SKM-1 (cell line): ENCODE results near the gene HIVEP3.

Experiments
- DNase-seq: peaks from one replicate; lab custom pipeline; 2025; ENCODE audit not compliant: unreplicated experiment; lab: John Stamatoyannopoulos, UW

The HIVEP3 gene

DNA sequence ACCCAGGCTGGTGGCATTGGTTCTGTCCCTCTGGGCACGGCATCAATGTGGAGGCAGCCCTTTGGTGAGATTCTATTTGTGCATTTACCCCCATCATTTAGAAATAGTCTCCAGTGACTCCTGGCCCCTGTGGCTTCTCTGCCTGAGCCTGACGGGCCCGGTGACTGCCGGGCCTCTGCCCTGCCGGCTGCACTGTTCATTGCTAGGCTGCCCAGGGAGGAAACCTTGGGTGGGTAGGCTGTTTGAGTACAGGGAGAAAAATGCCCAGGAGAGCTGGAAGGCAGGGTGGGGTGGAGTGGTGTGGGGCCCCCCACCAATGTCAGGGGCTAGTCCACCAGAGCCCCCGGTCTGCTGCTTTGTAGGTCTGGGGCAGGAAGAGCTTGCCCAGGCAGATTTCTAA, 410.9 kb downstream of the HIVEP3 start:
- no peak for DNase-seq

DNA sequence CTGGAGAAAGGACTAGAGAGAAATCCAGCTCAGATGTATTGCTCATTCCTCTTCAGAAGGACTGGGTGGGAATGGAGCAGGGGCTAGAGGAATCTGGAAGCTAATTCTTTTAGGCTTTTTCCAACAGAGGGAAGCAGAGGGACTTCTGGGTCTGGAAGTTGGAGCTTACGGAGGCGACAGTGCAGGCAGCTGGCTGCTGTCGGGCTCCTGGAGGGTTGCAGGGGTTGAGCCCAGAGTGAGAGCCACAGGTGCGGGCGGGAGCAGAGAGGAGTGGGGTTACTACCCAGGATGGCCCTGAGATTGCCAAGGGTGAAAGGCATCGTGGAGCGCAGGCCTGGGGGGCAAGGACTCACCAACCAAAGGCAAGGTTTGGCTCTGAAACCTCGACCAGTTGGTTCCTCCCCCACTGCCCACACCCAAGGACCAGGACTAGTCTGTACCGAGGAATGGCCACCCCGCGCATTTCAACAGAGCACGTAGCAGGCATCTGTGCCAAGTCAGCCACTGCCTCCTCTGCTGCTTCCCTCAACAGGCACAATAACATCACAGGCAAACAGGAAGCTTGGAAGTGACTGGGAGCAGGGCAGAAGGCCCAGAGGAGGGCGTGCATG, 411.5 kb downstream of the HIVEP3 start:
- no peak for DNase-seq

DNA sequence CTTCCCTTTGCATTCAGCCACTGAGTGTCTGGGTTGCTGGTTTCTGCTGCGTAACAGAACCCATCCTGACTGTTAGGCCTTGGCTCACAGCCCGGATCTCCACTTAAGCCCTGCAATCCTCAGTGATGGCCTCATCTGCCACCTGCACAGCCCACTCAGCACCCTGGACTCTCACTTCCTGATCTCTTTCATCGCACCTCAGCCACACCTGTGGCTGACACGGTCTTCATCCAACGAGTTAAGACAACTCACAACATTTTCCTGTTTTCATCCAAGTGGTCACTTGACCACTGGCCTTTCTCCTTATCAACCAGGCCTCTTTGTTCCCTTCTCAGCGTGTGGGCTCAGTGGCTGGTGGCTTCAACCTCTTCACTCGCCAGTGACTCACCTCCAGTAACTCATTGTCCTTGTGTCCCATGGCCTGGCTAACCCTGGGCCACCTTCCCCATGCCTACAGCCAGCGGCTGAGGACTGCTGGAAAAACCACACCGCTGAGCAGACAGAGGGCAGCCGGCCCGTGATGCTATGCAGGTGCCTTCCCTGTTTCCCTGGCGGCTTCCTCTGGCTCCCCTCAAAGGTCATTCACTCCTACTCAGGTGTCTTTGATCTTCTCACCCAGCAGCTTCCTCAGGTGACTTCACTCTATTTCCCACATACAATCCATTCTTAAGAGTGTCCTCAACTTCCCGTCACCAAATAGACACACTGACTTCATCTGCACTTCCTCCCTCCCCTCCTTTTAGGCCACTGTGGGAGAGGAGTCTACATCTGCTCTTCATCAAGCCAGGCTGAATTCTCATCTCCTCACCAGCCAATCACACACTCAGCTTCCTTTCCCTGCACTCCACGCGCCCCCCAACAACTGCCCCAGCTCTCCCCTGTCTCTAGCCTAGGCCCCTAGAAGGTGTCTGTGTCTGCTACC, 414.3 kb downstream of the HIVEP3 start:
- DNase-seq = no peak

DNA sequence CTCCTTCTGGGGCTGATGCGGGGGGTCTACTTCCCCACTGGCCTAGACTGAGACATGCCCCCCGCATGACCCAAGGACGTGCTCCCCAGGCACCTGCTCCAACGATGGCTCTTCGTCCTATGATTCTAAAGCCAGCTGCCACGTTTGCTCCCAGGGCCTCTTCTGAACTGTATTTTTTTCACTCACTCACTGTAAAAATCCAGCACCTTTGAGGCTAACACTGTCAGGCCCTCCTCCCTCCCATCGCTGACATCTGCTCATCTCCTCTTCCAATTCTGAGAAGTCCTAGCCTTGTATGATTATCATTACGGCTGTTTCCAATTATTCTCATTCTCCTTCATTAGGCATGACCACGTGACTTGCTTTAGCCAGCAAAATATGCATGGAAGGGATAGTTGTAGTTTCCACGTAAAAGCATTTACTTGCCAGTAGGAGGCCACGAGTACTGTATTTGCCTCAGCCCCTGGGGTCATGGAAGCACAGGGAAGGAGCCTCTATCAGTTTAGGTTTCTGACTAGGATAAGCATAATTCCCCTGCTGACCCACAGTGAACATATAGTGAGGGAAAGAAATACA, 415.1 kb downstream of the HIVEP3 start:
- DNase-seq = no peak

DNA sequence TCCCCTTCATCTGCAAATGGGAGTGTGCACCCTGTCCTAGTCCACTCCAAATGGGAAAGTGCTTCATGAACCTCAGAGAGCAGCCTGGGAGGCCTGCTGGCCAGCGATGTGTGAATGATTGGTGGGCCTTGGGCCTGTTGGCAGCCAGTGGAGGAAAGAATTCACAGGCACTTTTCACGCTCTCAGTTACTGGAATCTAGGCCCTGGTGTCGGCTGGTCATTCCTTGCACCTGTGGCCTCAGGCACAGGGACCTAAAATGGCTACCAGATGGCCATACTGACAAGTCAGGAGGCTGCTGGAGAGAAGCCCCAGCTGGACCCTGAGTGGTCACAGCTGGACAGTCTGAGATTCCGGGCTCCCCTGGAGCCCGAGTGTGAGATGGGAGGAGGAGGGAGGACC, 415.8 kb downstream of the HIVEP3 start:
- no peak for DNase-seq

DNA sequence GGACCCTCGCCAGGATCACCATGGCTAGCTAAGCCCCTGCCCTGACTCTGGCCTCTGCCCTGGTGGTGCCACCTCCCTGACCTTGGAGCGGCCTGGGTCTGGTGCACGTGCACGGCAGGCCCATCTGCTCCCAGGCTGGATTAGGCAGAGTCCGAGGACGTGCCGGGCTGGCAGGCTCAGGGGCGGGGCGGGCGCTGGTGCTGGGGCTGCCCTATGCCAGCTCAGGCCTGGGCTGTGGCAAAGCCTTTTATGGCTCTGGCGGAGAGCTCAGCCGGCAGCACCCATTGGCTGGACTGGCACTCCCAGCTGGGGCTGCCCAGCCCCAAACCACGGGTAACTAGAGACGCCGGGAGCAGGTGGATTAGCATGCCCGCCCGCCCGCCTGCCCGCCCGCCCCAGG, 417.1 kb downstream of the HIVEP3 start:
- no peak for DNase-seq

DNA sequence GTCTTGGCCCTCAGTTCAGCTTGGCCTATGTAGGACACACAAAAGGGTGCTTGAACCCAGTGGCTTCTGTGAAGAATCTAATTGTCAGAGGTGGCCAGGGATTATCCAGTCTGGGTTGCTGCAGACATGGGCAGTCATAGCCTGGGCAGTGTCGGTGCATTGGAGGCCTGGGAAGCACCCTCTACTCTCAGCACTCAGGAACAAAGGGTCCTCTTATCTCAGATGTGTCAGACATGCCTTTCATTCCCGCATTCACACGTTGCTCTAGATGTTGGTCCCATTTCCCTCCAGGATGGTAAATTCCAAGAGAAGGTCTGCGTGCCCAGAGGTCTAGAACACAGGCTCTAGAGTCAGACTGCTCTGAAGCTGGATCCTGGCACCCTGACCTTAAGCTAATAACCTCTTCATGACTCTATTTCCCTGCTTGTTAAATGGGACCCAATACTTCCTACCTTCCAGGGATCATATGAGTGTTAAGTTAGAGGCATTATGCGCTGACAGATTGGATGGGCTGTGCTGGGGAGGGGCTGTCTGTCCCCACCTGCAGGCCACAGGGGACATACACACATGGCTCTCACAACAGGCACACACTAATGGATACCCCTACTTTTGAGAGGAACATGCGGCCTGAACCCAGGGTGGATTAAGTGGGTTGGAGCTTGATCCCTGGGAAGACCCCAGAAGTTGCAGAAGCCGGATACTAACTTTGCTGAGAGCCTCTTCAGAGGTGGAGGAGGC, 417.8 kb downstream of the HIVEP3 start:
- DNase-seq = no peak

DNA sequence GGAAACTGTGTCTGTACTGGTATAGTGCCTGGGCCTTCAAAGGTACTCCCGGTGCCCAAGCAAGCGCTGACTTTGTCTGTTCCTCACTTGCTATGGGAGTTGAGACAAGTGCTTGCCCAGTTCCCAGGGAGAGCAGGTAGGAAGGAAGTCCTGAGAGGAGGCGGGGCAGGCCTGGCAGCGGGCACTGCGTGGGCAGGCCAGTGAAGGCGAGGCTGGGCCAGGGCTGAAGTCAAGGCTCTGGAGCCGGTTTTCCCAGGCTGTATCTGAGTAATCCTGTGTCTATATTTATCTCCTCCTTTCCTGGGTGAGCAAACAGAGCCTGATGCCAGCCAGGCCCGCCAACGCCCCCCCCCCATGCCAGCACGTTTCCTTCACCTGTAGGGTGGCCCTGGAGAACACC, 418.3 kb downstream of the HIVEP3 start:
- no peak for DNase-seq

DNA sequence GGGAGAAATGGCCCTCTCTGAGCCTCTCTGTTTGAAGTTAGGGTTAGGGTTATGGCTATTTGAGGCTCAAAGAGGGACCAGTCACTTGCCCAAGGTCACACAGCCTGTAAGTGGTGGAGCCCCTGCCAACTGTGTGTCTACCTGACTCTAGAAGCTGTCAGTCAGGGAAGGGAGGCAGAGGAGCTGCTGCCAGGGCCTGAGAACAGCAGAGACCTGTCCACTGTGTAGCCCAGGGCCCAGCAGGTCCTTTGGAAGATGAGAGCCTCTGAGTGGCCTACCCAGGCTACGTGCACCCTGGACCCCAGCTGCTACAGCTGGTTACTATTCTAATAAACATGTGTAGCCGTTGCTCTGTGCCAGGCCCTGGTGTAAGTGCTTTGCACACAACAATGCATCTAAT, 419.1 kb downstream of the HIVEP3 start:
- no peak for DNase-seq

DNA sequence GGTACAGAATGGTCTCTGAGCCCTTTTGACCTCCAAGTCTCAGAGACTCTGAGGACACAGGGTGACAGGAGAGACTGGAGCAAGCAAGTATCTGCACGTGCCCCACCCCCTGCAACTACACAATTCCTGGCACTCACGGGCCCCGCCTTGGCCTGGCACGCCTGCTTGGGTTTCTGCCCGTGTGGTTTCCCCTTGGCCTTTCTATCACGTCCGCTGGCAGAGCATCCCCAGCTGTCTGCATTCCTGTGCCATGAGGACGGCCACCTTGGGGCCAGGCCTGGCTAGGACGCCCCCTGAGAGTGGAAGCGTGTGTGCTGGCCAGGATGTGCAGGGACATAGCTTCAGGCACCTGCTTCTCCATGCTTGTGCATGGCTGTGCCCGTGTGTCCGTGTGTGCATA, 419.9 kb downstream of the HIVEP3 start:
- no peak for DNase-seq

DNA sequence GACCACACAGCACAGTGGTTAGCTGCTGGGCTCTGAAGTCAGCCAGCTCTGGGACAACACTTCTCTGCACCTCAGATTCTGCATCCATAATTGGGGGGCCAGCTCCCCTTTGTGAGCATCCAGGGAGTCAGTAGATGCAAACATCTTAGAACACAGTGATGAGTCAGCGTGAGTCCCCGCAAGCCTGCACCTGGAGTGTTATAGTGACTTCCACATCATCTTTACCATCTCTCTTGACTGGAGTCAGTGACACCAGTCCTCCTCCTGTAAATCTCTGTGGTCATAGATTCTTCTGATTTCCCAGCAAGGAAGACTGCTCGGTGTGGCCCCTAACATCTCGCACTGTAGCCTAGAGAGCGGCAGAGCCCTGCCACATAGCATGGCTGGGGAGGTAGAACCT, 420.3 kb downstream of the HIVEP3 start:
- DNase-seq = no peak

DNA sequence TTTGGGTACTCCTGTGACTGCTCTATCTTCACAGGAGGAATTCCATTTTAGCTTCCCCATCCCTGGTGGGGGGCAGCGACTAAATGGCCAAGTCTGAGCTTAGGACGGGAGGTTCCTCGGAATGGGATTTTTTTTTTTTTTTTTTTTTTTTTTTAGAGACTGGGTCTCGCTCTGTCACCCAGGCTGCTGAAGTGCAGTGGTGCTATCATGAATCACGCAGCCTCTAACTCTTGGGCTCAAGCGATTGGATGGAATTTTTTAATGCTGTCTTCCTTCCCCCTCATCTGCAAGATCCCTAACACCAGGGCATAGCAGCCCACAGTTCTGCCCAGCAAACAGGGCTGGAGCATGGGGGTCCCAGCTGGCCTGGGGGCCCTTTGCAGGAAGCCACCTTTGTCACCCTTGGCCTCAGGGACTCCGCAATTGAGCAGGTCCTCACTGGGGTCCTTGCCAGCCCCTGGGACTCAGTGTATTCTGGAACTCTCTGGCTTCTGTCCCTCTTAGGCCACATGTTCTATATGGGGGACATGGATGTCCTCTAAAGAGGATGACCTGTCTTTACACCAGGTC, 421.2 kb downstream of the HIVEP3 start:
- DNase-seq = no peak

DNA sequence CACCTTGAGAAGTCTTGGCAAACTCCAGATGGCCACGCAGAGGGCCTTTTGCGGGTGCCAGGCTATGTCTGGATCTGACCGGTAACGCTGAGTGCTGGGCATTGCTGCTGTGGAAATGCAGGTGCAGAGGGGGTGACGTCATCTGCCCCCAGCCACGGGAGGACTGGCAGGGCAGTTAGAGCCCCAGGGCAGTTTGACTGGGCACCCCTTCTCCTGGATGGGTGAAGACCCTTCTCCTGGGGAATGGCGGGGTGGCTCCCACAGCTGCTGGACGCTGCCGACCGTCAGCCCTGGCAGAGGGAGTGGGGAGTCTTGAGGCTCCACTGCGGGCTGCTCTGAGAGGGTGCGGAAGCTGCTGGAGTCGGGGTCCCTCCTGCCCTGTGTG, 421.7 kb downstream of the HIVEP3 start:
- no peak for DNase-seq

DNA sequence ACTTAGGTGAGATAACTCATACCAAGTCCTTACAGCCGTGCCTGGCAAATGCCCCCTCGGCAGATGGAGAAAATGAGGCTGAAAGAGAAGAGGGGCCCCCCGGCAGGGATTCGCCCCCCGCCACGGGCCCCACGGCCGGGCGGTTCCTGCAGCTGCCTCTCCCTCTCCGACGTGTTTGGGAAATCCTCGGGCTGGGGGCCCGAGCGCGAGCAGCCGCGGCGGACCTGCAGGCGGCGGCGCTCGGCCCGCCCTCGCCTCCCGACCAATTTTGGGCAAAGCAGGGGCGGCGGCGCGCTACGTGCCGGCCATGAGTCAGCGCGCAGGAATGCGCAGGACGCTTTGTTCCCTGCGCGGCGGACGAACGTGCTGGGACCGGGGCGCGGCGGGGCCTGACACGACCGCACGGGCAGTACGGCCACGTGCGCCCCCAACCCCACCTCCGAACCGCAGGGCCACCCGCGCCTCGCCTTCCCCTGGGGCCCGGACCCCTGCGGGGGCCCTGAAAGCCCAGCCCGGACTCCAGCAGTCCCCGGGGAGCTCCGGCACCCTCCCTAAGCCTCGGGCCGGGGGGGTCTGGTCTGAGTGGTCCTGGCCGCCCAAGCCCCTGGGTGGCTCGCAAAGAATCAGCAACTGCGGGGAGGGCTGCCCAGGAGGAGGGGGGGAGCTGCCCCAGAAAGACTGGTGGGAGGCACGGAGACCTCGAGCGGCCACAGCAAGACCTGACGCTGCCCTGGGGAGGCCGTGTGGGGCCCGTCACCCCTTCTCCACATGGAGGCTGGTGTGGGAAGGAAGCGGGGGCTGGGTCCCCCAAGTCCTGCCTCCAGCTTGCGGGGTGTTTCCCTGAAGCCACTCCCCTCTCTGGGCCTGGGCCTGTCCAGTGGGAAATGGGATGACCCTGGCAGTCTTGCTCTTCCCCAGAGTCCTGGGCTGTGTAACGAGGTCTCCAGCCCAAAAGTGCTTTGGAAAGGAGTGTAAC, 422.4 kb downstream of the HIVEP3 start:
- DNase-seq = no peak

DNA sequence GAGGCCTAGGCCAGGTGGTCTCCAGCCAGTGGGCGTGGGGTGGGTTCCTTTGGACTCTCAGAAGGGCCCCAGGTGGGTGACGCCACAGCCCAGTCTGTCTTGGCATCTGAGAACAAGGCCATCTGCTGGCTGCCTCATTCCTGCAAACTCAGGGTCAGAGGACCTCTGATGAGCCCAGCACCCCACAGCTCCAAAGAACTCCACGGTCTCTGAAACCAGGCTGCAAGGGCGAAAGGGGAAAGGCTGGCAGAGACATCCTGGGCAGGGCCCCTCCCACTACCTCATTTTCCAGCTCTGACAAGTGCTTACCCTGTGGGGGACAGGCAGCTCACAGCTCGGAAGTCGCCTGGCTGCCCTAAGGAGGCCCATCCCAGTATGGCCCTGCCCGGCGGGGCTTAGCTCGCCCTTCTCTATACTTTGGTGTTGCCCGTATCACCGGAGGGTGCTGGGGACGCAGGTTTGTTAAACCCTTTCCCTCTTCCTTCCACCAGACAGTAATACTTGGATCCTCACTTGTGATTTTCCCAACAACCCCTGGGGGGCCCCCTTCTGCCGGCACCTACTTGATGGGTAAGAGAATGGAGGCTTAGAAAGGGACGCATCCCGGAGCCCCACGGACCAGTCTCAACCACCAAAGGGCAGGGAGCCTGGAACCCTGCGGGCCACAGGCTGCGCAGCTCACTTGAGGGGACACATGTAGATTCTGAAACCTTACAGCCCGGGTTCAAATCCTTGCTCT, 423.3 kb downstream of the HIVEP3 start:
- DNase-seq = no peak

DNA sequence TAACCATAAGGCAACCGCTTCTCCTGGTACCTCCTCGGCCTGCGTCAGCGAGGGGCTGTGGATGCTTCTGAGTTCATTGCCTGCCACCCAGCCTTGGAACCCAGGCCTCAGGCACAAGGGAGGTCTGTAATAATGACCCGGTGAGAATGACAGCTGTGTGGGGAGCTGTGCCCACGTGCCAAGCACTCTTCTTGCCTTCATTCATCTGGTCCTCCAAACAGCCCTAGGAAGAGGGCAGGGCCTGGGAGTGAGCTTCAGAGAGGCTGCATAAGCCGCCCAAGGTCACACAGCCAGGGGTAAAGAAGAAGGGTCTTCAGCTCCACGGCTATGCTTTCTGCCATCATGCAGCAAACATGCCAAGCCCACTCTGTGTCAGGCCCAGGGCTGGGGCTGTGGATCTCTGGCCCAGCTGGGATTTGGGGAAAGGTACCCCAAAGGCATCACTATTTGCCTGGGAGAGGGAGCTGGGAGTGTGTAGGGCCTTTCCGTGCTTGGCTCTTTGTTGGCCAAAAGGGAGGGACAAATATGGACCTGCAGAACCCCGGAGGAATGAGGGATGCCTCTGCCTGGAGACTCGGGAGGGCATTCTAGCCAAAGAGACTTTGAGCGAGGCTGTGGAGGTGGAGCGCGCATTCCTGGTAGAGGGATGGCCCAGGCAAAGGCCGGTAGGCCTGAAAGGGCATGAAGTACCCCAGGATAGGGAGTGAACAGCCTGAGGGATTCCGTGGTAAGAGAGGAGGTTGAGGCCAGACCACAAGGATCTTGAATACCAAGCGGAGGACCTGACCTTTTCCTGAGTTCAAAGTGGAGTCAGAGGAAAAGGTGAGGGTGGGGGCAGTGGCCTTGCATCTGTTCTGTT, 424.1 kb downstream of the HIVEP3 start:
- DNase-seq = no peak

DNA sequence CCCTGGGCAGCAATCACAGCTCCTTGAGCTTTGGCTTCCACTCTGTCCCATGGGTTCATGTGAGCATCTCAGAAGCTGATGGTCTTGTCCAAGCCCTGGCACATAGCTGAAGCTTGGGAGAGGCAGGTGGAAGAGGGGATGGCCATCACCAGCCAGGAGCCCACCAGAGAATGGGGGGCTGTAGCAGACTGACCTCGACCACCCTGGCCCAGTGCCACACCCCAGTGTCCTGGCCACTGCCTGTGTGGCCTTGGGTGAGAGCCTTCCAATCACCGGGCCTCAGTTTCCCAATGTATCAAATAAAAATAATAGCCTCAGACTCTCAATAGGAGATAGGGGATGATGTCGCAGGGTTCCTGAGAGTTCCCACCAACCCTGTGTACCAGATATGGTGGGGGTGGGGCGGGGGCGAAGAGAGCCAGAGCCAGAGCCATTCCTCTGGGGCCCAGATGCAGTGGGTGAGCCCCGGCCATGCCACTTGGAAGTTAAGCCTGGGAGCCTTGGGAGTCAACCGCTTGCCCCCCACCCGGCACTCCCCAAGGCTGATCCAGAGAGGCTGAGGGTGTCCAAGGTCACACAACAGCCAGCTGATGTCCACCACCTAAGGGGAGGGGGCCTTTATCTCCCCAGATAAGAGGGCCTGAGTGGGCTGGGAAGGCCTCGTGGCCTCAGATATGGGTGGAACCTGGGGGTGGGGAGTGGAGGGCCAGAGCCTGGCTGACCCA, 424.9 kb downstream of the HIVEP3 start:
- DNase-seq = no peak

DNA sequence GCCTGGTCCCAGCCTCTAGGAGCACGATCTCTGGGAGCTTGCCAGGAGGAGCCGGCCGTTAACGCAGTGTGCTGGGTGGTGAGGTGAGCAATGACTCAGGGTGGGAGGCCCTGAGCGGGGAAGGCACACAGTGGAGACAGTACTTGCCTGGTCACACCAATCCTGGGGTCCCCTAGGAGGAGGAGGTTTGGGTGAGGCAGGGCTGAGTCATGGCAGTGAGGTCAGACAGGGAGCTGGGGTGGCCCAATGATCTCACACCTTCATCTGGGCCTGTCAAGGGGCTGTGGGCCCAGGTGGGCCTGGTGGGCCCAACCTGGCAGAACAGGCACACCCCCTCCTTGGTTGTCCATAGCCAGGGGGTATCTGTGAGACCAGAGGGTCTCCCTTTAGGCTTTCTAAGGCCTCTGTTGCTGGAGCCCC, 425.6 kb downstream of the HIVEP3 start:
- no peak for DNase-seq
